ENCODE measurements around the gene ACTR6.

Gene ACTR6

DNA sequence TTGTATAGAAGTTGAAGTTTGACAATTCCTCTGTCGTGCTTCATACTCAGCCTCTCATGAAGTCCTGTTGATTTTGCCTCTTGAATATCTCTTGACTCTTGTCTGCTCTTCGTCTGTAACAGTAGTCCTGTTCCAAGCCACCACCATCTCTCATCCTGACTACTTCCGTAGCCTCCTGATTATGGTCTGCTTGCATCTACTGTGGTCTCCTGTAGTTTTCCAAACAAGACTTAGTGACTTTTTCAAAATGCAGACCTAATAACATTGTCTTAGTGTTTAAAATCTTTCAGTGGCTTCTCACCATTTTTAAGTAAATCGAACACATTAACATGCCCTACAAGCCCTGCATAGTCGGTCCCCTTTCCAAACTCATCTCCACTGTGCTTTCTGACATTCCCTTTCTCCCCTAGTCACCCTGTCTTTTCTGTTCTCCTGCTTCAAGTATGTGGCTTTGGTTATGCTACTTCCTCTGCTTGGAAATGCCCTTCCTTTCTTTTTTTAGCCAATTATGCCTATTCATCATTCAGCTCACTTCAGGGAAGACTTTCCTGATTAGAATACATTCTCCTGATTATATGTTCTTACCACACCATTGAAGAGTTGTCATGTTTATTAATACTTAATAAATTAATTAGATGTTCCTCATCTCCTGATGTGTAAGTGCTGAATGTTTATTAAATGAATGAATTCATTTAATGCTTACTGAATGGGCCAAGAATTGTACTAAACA lies 68.4 kb downstream of the ACTR6 start:
- FAIRE-seq, result no peak

GRCh38 chr12:100273782-100274181 lies 73.2 kb downstream of the ACTR6 start:
- no peak for FAIRE-seq
